Measurements from ENCODE around the gene SUSD4.

- no peak for TF ChIP-seq CTCF (conservative IDR thresholded peaks at IDR 0.05 in 1 of 2, IDR thresholded peaks at IDR 0.05 in 1 of 2; ENCODE audit: extremely low read depth in 1 of 2, insufficient read depth in 1 of 2, low read depth in 1 of 2, low read length in 2 of 2)
- TF ChIP-seq EZH2 (IDR thresholded peaks at IDR 0.05; ENCODE audit: borderline replicate concordance, low read length), result no peak
Measured at GRCh38 chr1:223355699-223356098, 8.3 kb downstream of the SUSD4 start.
